Activated T-helper 1 cell treated with Interleukin-2 at 50 U/mL for 16 hours (primary cell): Measurements from ENCODE around the gene INSM1.

ENCODE experiments used
- DNase-seq: peaks from one replicate; pipeline ENCODE4 v3.0.0-alpha.2; 2020; ENCODE audit warnings: low read depth

INSM1 gene

GRCh38 chr20:20395087-20395486 is 27.2 kb downstream of the INSM1 start:
- DNase-seq: no peak

- no peak for DNase-seq
These were observed 28.1 kb downstream of the INSM1 start for GRCh38 chr20:20395903-20396568.

DNA sequence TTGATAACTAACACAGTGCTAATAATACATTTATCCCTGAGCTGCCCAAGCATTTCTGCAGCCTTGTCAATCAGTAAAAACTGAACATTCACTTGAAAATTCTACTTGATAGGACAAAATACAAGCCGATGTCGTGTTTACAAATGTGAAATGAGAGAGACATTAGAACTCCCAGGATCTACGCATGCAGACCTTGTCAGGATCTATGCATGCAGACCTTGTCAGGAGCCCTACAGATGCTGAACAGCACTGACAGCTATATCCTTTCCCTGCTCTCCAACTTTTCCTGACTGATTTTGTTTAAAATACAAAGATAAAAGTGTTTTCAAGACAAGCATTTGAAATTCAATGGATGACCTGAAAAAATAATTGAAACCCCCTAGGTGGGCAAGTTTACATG is 28.9 kb downstream of the INSM1 start:
- DNase-seq: no peak

DNA sequence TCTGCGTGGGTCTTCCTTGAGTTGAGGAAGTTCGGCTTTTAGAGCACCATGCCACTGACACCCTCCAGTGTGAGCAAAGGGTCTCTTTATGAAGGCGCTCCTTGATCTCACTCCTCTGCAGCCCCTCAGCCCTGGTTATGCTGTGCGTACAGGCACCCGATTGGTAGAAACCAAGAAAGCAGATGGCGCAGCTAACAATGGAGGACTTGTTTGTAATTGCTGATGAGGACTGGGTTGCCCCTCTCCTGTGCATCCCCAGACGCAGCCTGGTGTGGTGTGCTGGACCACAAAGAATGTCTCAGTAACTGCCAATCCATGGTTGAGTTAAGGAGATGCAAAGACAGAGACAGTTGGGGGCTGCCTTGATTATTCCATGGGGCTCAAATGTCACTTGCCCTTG is 30.2 kb downstream of the INSM1 start:
- DNase-seq: no peak

- DNase-seq: no peak
These were observed 31.9 kb downstream of the INSM1 start for GRCh38 chr20:20399531-20400500.

GRCh38 chr20:20401991-20402390 is 34.1 kb downstream of the INSM1 start:
- no peak for DNase-seq

- no peak for DNase-seq
These were observed 36.7 kb downstream of the INSM1 start for GRCh38 chr20:20404633-20405032.

- DNase-seq: no peak
These were observed 37.7 kb downstream of the INSM1 start for GRCh38 chr20:20405623-20406022.

GRCh38 chr20:20406306-20406705 is 38.4 kb downstream of the INSM1 start:
- no peak for DNase-seq

DNA sequence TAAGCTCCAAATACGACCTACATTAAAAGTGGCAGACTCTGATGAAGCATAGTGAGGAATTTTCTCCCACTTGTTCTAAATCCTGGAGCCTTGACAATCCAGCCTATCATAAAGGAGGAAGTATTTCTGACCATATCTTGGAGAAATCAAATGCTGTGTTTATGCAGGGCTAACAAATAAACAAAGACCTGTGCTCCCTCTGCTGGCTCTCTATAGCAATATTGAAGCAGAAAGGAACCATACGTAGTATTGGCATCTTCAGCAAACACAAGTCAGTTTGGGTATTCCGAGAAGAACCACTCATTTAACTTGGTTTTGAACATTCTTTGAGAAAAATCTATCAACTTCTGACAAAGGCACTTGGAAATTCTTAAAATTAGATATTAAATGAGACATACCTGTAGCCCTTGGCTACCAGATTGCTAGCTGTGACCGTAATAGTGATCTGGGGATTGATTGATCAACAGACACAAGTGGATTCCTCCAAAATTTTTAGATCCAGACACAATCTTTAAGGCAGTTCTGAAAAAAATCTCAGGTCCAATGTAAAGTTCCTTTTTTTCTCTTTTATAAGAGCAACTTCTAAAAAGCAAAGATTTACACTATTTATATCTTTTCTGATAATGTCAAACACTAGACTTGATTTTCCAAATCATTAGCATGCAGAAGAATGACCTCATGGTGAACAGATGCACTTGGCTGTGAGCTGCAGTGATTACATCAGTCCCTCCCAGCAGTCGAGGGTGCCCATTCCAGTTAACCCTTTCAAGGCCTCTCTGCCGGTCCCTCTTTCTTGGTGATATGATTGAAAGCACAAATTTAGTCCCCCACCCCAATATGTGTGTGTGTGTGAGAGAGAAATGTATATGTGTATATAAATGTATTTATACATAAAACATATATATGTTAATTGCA is 40.2 kb downstream of the INSM1 start:
- DNase-seq: no peak

- no peak for DNase-seq
These were observed 41.4 kb downstream of the INSM1 start for GRCh38 chr20:20409331-20409730.

DNA sequence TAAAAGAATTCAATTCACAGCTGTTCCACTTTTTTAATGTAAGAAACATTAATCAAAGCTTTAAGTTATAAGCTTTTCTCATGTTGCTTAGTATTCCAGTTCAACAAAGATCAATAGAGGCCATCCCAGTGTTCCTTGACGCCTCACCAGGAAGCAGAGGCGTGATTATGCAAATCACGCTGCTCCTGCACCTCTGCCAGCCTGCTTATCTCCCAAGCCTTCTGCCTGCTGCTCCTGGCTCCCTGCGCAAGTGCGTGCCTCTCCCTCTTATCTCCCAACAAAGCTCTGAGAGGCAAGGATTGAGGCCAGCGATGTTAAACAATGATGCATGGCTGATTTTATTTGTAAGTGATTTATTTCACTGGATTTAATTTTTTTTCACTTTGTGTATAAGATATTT is 42.8 kb downstream of the INSM1 start:
- no peak for DNase-seq

DNA sequence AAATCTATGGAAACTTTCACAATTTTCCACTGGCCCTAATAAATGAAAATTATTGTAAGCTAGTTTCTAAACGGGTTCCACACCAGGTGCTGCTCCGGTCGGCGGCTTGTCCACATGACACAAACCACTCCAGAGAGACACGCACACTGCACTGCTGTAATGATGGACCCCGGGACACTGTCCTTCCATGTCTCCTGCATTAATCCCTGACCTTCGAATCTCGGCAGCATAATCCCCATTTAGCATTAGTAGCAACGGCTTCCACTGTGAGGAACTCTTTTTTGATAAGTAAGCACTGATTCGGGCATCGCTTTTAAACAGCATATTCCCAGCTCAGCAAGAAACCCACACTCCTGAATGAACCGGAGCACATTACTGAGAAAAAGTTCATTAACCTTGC is 43.5 kb downstream of the INSM1 start:
- no peak for DNase-seq

DNA sequence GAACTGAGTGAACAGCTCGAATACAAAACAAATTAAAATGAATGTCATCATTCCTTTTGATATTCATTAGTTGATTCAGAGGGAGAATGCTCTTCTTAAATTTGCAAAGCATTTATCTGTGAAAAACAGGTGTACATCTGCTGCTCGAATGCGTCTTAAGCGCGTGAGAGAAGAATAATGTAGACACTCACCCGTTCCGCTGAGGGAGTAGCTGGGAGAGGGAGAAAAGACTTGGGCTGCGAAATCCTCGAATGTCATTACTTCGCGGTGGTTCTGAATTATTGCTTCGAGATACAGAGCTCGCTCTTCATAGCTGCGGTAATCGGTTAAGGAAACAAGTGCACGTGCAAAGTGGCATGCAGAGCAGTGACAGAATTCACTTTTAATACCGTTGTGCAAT is 43.9 kb downstream of the INSM1 start:
- DNase-seq: no peak

GRCh38 chr20:20412750-20413149 is 44.8 kb downstream of the INSM1 start:
- no peak for DNase-seq

GRCh38 chr20:20413810-20414281 is 45.9 kb downstream of the INSM1 start:
- DNase-seq: no peak

GRCh38 chr20:20414640-20415220 is 46.8 kb downstream of the INSM1 start:
- no peak for DNase-seq

GRCh38 chr20:20415321-20415720 is 47.4 kb downstream of the INSM1 start:
- no peak for DNase-seq

DNA sequence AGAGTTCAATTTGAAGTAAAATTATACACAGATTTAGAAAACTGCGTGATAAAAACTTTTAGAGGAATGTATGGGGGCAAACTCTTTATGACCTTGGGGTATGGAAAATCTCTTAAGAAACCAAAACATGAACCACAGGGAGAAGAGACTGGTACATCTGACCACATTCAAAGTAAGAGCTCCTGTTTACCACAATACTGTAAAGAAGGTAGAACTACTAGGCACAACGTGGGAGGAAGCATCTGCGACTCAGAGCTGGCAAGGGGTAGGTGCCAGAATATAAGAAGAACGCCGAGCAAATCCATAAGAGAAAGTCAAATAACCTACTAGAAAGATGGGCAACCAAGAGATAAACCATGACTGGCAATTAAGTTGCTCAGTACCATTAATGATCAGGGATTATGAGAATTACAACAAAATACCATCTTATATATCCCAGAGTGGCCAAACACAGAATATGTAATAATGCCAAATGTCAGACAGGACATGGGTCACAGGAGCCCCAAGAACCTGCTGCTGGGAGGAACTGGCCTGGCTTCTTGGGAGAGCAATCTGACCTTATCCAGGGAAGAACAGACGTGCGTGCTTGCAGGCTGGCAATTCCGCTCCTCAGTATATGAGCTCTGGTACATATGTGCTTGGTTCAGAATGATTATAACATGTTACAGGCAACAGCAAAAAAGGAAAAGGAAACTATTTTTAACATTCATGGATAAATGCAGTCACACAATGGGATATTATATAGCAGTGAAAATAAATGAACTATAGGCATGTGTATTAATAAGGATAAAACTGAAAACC is 50.2 kb downstream of the INSM1 start:
- no peak for DNase-seq
